Measurements from ENCODE around the gene YPEL4.

The YPEL4 gene

GRCh38 chr11:57651408-57651807, 1.7 kb upstream of the YPEL4 start:
- Histone ChIP-seq H3K27me3 (ENCODE audit: control insufficient read depth, insufficient read depth, low read length) (no peaks in the 10 kb centered on the region), H3K36me3 (ENCODE audit: control insufficient read depth, insufficient read depth, low read length) (no peaks in the 10 kb centered on the region), H3K9me3 (ENCODE audit: control insufficient read depth, insufficient read depth, low read length) (no peaks in the 10 kb centered on the region), H3K4me3 (ENCODE audit: low read length) (no peak overlapping the region), H3K4me1 (ENCODE audit: control insufficient read depth, insufficient read depth, low read length) (peaks cover 11% of the 10 kb centered on the region), H3K27ac (ENCODE audit: low read length) (no peak overlapping the region)
- no peak for DNase-seq (ENCODE audit: low read depth, low spot score)
- WGBS (ENCODE audit: insufficient coverage, insufficient read length): no CpG with 5 or more reads among the region's 7 CpGs

DNA sequence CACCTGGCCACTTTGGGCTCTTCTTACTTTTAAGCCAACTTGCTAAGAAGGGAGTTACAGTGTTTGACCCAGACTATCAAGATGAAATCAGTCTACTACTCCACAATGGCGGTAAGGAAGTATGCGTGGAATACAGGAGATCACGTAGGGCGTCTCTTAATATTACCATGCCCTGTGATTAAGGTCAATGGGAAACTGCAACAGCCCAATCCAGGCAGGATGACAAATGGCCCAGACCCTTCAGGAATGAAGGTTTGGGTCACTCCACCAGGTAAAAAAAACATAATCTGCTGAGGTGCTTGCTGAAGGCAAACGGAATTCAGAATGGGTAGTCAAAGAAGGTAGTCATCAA, 1.0 kb upstream of the YPEL4 start:
- H3K4me1 ChIP-seq (ENCODE audit: control insufficient read depth, insufficient read depth, low read length): peaks cover 16% of the 10 kb centered on the region
- H3K9me3 ChIP-seq (ENCODE audit: control insufficient read depth, insufficient read depth, low read length): no peaks in the 10 kb centered on the region
- DNase-seq (ENCODE audit: low read depth, low spot score): no peak
- no peaks in the 10 kb centered on the region for H3K27me3 ChIP-seq (ENCODE audit: control insufficient read depth, insufficient read depth, low read length)
- H3K27ac ChIP-seq (ENCODE audit: low read length): no peak overlapping the region
- H3K4me3 ChIP-seq (ENCODE audit: low read length): no peak overlapping the region
- H3K36me3 ChIP-seq (ENCODE audit: control insufficient read depth, insufficient read depth, low read length): no peaks in the 10 kb centered on the region
- WGBS (ENCODE audit: insufficient coverage, insufficient read length): no CpG with 5 or more reads among the region's 5 CpGs

DNA sequence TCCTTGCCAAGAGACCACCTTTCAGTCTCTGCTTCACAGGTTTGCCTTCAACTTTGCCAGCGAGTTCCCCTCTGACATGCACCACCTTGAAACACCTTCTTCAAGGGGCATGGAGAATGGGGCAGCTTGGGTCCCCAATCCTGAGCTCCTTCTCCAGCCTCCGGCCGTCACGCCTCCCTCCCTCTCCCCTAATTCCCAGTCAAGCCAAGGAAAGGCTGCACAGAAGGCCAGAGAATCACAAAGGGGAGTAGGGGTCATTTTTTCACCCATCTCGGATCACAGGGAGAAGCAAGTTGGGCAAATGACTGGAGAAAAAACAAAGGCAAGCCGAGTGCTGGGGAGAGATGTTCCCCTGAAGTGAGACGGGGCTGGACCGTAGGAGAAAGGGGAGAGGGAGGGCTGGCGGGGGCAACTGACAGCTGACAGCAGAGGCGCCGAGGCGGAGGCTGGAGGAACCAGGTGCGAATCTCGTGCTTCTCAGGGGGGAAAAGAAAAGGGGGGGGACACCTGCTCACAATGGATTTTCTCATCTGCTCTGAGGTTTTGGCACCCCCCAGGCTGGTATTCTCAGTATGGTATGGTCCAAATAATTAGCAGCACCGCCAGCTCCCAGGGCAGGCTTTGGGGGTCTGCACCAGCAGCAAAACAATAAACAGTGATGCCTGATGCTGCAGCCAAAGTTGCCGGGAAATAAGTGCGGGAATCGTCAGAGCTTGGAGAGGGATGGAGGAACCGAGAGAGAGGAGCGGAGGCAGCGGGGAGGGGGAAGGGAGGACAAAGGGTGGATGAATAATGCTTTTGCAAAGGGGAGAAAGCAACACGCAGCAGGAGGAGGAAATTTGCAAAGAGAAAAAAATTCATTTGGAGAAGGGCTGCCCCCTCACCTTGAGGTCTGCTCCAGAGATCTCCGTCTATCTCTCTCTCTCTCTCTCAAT, 644 bp downstream of the YPEL4 start:
- no peak for DNase-seq (ENCODE audit: low read depth, low spot score)
- Histone ChIP-seq H3K36me3 (ENCODE audit: control insufficient read depth, insufficient read depth, low read length) (no peaks in the 10 kb centered on the region), H3K4me3 (ENCODE audit: low read length) (peak overlapping the region; percentile 26; the same call in 1 of the 2 replicates), H3K27me3 (ENCODE audit: control insufficient read depth, insufficient read depth, low read length) (no peaks in the 10 kb centered on the region), H3K4me1 (ENCODE audit: control insufficient read depth, insufficient read depth, low read length) (peaks cover 18% of the 10 kb centered on the region), H3K27ac (ENCODE audit: low read length) (no peak overlapping the region), H3K9me3 (ENCODE audit: control insufficient read depth, insufficient read depth, low read length) (no peaks in the 10 kb centered on the region)
- no CpG with 5 or more reads among the region's 23 CpGs for WGBS (ENCODE audit: insufficient coverage, insufficient read length)

GRCh38 chr11:57647960-57648800, 1.5 kb downstream of the YPEL4 start:
- no peaks in the 10 kb centered on the region for H3K27me3 ChIP-seq (ENCODE audit: control insufficient read depth, insufficient read depth, low read length)
- no peak overlapping the region; the same call in 1 of the 2 replicates for H3K4me3 ChIP-seq (ENCODE audit: low read length)
- no CpG with 5 or more reads among the region's 13 CpGs for WGBS (ENCODE audit: insufficient coverage, insufficient read length)
- H3K9me3 ChIP-seq (ENCODE audit: control insufficient read depth, insufficient read depth, low read length): no peaks in the 10 kb centered on the region
- no peaks in the 10 kb centered on the region for H3K36me3 ChIP-seq (ENCODE audit: control insufficient read depth, insufficient read depth, low read length)
- H3K27ac ChIP-seq (ENCODE audit: low read length): no peak overlapping the region
- no peak for DNase-seq (ENCODE audit: low read depth, low spot score)
- peaks cover 18% of the 10 kb centered on the region for H3K4me1 ChIP-seq (ENCODE audit: control insufficient read depth, insufficient read depth, low read length)

- H3K9me3 ChIP-seq (ENCODE audit: control insufficient read depth, insufficient read depth, low read length): no peaks in the 10 kb centered on the region
- no peak for DNase-seq (ENCODE audit: low read depth, low spot score)
- peaks cover 19% of the 10 kb centered on the region for H3K4me1 ChIP-seq (ENCODE audit: control insufficient read depth, insufficient read depth, low read length)
- no CpG with 5 or more reads among the region's 10 CpGs for WGBS (ENCODE audit: insufficient coverage, insufficient read length)
- no peaks in the 10 kb centered on the region for H3K36me3 ChIP-seq (ENCODE audit: control insufficient read depth, insufficient read depth, low read length)
- H3K27ac ChIP-seq (ENCODE audit: low read length): no peak overlapping the region
- H3K27me3 ChIP-seq (ENCODE audit: control insufficient read depth, insufficient read depth, low read length): no peaks in the 10 kb centered on the region
- H3K4me3 ChIP-seq (ENCODE audit: low read length): no peak overlapping the region
Measured at GRCh38 chr11:57647372-57647771, 2.3 kb downstream of the YPEL4 start.

GRCh38 chr11:57646799-57647303, 2.9 kb downstream of the YPEL4 start:
- WGBS (ENCODE audit: insufficient coverage, insufficient read length): no CpG with 5 or more reads among the region's 23 CpGs
- Histone ChIP-seq H3K4me3 (ENCODE audit: low read length) (no peak overlapping the region), H3K4me1 (ENCODE audit: control insufficient read depth, insufficient read depth, low read length) (peaks cover 20% of the 10 kb centered on the region), H3K27me3 (ENCODE audit: control insufficient read depth, insufficient read depth, low read length) (no peaks in the 10 kb centered on the region), H3K36me3 (ENCODE audit: control insufficient read depth, insufficient read depth, low read length) (peaks cover under 1% of the 10 kb centered on the region; the same call in 1 of the 2 replicates), H3K9me3 (ENCODE audit: control insufficient read depth, insufficient read depth, low read length) (no peaks in the 10 kb centered on the region), H3K27ac (ENCODE audit: low read length) (no peak overlapping the region)
- DNase-seq (ENCODE audit: low read depth, low spot score): no peak

- Histone ChIP-seq H3K9me3 (ENCODE audit: control insufficient read depth, insufficient read depth, low read length) (no peaks in the 10 kb centered on the region), H3K36me3 (ENCODE audit: control insufficient read depth, insufficient read depth, low read length) (peaks cover 6% of the 10 kb centered on the region; the same call in 1 of the 2 replicates), H3K27ac (ENCODE audit: low read length) (no peak overlapping the region), H3K4me1 (ENCODE audit: control insufficient read depth, insufficient read depth, low read length) (peaks cover 21% of the 10 kb centered on the region), H3K4me3 (ENCODE audit: low read length) (no peak overlapping the region), H3K27me3 (ENCODE audit: control insufficient read depth, insufficient read depth, low read length) (no peaks in the 10 kb centered on the region)
- no CpG with 5 or more reads among the region's 10 CpGs for WGBS (ENCODE audit: insufficient coverage, insufficient read length)
- no peak for DNase-seq (ENCODE audit: low read depth, low spot score)
Measured at GRCh38 chr11:57646194-57646798, 3.4 kb downstream of the YPEL4 start.

DNA sequence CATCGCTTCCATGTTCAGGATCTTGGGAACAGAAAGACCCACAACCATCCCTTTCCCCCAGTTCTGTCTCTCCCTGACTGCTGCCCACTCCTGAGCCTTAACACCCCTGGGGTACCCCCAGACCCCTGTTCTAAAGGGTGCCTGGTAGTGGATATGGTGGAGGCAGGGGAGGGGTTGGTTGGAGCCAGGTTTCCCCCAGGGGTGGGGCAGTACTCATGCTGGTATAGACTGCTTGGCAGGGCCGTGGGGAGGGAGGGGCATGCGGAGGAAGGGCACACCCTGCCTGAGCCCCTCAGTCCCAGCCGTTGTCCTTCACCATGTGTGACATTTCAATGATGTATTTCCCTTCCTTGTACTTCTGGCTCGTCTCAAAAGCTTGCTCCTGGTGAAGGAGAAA, 4.0 kb downstream of the YPEL4 start:
- DNase-seq (ENCODE audit: low read depth, low spot score): no peak
- Histone ChIP-seq H3K27me3 (ENCODE audit: control insufficient read depth, insufficient read depth, low read length) (no peaks in the 10 kb centered on the region), H3K4me3 (ENCODE audit: low read length) (no peak overlapping the region), H3K4me1 (ENCODE audit: control insufficient read depth, insufficient read depth, low read length) (peaks cover 25% of the 10 kb centered on the region), H3K9me3 (ENCODE audit: control insufficient read depth, insufficient read depth, low read length) (no peaks in the 10 kb centered on the region), H3K27ac (ENCODE audit: low read length) (no peak overlapping the region), H3K36me3 (ENCODE audit: control insufficient read depth, insufficient read depth, low read length) (peaks cover 12% of the 10 kb centered on the region; the same call in 1 of the 2 replicates)
- no CpG with 5 or more reads among the region's 5 CpGs for WGBS (ENCODE audit: insufficient coverage, insufficient read length)

DNA sequence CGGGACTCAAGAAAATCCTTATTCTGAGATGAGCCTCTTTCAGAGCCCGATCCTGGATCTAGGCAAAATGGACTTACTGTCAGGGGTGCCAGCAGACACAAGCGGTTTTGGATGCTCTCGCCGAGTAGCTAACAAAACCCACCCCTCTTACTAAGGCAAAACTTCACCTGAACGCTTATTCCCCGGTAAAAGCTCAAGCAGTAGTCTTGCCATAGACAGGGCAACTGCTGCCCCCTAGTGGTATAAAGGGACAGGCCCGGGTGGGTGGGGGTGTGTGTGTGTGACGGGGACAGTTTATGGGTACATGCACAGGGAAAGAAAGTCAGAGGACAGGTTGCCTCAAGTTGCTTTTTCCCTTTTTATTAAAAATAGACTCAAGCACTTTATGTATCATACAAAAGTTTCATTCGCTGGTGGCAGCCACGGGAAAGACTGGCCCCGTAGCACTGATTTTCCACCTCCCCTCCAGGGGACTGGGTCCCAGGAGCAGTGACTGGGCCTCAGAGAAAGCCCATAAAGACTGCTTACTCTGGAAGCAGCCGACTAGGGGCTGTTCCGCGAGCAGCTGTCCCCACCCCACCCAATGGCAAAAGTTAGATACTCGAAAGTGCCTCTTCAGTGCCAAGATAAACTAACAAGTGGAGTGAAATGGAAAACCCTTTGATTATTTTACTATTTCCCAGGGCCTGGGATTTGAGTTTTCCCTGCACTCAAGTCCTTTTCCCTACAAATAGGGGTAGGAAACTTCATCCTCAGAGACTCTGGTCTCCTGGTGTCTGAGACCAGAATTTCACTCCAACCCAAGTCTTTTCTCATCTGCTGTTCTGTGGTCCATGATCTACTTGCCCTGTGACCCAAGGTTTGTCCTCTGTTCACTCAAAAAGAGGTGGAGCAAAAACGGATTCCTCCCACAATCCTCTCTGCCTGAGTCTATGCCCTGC, 4.7 kb downstream of the YPEL4 start:
- Histone ChIP-seq H3K4me1 (ENCODE audit: control insufficient read depth, insufficient read depth, low read length) (peaks cover 26% of the 10 kb centered on the region), H3K27me3 (ENCODE audit: control insufficient read depth, insufficient read depth, low read length) (no peaks in the 10 kb centered on the region), H3K27ac (ENCODE audit: low read length) (no peak overlapping the region), H3K4me3 (ENCODE audit: low read length) (no peak overlapping the region), H3K9me3 (ENCODE audit: control insufficient read depth, insufficient read depth, low read length) (no peaks in the 10 kb centered on the region), H3K36me3 (ENCODE audit: control insufficient read depth, insufficient read depth, low read length) (peaks cover 13% of the 10 kb centered on the region; the same call in 1 of the 2 replicates)
- no CpG with 5 or more reads among the region's 17 CpGs for WGBS (ENCODE audit: insufficient coverage, insufficient read length)
- DNase-seq (ENCODE audit: low read depth, low spot score): no peak
